Suprapubic skin (tissue), 4 donors: ENCODE measurements around the gene NDUFS5. TPM values are rescaled to one million over a fixed set of nuclear protein-coding genes. Genes with fewer than 3 reads are reported as not detected.

Source experiments
- DNase-seq, 2 donors: peaks; one replicate each; pipeline ENCODE4 v3.0.0-alpha.2; 2019; ENCODE audit warnings: low spot score in 2 of 2
- H3K27ac ChIP-seq: fragments of 200-600 bp; sonication (generic); one replicate; pipeline ENCODE4 v1.5.1; 2019
- H3K27me3 ChIP-seq: fragments of 200-600 bp; sonication (generic); one replicate; pipeline ENCODE4 v1.5.1; 2019
- H3K36me3 ChIP-seq: fragments of 200-600 bp; sonication (generic); one replicate; pipeline ENCODE4 v1.5.1; 2019
- H3K4me1 ChIP-seq: fragments of 200-600 bp; sonication (generic); one replicate; pipeline ENCODE4 v1.5.1; 2019
- H3K4me3 ChIP-seq: fragments of 200-600 bp; sonication (generic); one replicate; pipeline ENCODE4 v1.5.1; 2019; ENCODE audit warnings: mild to moderate bottlenecking
- H3K9me3 ChIP-seq: fragments of 200-600 bp; sonication (generic); one replicate; pipeline ENCODE4 v1.5.1; 2019
- EP300 ChIP-seq: sonication (generic); formaldehyde crosslinking; IDR thresholded peaks from one replicate; pipeline ENCODE4 v1.6.1; 2017; ENCODE audit warnings: antibody characterized with exemption
- POLR2A ChIP-seq, 2 donors: fragments of 450-650 bp; IDR thresholded peaks; one replicate each; pipeline ENCODE4 v1.6.1; 2017; ENCODE audit warnings: antibody characterized with exemption in 2 of 2, mild to moderate bottlenecking in 2 of 2, moderate library complexity in 2 of 2
- POLR2AphosphoS5 ChIP-seq, 3 donors: sonication (generic); formaldehyde crosslinking; IDR thresholded peaks; one replicate each; pipeline ENCODE4 v1.6.1; 2017; ENCODE audit warnings: antibody characterized with exemption in 3 of 3
- WGBS: methylation state at CpG from one replicate; pipeline ENCODE4 v1.1.5; 2018; 5-methylcytosine and 5-hydroxymethylcytosine counted together
- total RNA-seq, 4 donors: library from RNA; depleted of rRNA; stranded (reverse); fragments of >200 nt; gene quantifications; one replicate each; pipeline ENCODE4 v1.1.0, GENCODE V29; 2016
- TF ChIP-seq, protein P1 (sequence below), 2 donors: fragments of 200-600 bp in 1 of 2; fragments of 450-650 bp in 1 of 2; sonication (generic) in 1 of 2; IDR thresholded peaks; one replicate each; pipeline ENCODE4 v1.5.1; 2016 to 2019; ENCODE audit warnings: antibody characterized with exemption in 2 of 2, mild to moderate bottlenecking in 1 of 2, moderate library complexity in 1 of 2

Gene NDUFS5
- total RNA-seq, 4 donors from 2014 or later = 314 to 371 (median 352) TPM

DNA sequence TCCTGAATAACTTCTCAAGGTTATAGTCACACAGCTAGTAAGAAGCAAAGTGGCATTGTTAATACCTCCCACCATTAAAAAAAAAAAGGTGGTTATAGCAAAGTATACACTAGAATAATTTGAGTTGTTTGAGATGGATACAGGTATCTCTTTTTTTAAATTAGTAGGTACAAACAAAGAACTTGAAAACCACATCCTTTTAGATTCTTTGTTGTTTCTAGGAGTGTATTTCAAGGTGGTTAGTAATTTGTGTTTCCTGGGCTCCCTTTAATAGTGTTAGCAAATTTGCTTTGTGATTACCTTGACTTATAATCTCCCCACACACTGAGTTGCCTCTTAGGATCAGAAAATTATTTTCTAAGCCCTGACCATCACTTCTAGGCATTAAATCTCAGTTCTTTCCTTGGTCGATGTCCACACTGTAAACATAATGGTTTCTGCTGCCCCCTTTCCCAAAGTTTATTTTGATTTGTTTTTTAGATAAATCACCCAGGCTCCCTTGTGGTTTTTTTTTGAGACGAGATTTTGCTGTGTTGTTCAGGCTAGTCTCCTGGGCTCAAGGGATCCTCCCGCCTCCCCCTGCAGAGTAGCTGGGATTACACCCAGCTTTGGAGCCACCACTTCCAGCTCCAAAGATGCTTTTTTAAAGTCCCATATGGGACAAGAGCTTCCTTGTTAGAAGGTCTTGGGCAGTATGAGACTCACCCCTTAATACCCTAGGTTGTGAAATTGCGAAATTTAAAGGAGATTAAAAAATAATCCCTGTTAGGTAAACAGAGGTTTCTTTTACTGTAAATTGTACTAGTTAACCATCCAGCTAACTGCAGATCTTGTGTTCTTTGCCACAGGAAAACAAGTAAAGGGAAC lies 28.9 kb upstream of the NDUFS5 start:
- 68% methylated on average over 4 of the region's 4 CpGs for WGBS
- DNase-seq = no peak
- H3K36me3 ChIP-seq = peaks cover 26% of the 10 kb centered on the region
- H3K4me3 ChIP-seq = no peak overlapping the region
- H3K4me1 ChIP-seq = peaks cover 47% of the 10 kb centered on the region
- TF ChIP-seq POLR2A (IDR thresholded peaks at IDR 0.05) (no peak), EP300 (no peak), POLR2AphosphoS5 (IDR thresholded peaks at IDR 0.05) (no peak)
- TF ChIP-seq, protein P1, sequence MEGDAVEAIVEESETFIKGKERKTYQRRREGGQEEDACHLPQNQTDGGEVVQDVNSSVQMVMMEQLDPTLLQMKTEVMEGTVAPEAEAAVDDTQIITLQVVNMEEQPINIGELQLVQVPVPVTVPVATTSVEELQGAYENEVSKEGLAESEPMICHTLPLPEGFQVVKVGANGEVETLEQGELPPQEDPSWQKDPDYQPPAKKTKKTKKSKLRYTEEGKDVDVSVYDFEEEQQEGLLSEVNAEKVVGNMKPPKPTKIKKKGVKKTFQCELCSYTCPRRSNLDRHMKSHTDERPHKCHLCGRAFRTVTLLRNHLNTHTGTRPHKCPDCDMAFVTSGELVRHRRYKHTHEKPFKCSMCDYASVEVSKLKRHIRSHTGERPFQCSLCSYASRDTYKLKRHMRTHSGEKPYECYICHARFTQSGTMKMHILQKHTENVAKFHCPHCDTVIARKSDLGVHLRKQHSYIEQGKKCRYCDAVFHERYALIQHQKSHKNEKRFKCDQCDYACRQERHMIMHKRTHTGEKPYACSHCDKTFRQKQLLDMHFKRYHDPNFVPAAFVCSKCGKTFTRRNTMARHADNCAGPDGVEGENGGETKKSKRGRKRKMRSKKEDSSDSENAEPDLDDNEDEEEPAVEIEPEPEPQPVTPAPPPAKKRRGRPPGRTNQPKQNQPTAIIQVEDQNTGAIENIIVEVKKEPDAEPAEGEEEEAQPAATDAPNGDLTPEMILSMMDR (IDR thresholded peaks at IDR 0.05) = no peak
- H3K27me3 ChIP-seq = no peaks in the 10 kb centered on the region
- H3K9me3 ChIP-seq = no peaks in the 10 kb centered on the region
- H3K27ac ChIP-seq = peak overlapping the region; percentile 42

DNA sequence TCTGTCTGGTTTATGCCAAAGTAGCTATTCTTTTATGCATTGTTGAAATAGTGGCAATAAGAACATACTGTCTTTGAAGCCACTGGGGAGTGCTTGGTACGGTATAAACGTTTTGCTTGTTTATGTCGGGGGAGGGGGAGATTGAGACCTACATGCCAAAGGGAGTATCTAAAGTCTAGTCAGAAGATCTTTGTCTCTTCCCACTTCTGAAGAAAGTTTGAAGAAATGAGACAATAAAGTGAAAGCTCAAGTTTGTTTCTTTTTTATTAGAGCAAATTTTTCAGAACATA lies 28.3 kb upstream of the NDUFS5 start:
- no peak for DNase-seq
- TF ChIP-seq POLR2AphosphoS5 (IDR thresholded peaks at IDR 0.05) = no peak
- no peak for TF ChIP-seq POLR2A (IDR thresholded peaks at IDR 0.05)
- WGBS = 27% methylated on average over 3 of the region's 3 CpGs
- Histone ChIP-seq H3K4me3 (no peak overlapping the region), H3K9me3 (no peaks in the 10 kb centered on the region), H3K27me3 (no peaks in the 10 kb centered on the region), H3K27ac (peak overlapping the region; percentile 36), H3K4me1 (peaks cover 43% of the 10 kb centered on the region), H3K36me3 (peaks cover 32% of the 10 kb centered on the region)

DNA sequence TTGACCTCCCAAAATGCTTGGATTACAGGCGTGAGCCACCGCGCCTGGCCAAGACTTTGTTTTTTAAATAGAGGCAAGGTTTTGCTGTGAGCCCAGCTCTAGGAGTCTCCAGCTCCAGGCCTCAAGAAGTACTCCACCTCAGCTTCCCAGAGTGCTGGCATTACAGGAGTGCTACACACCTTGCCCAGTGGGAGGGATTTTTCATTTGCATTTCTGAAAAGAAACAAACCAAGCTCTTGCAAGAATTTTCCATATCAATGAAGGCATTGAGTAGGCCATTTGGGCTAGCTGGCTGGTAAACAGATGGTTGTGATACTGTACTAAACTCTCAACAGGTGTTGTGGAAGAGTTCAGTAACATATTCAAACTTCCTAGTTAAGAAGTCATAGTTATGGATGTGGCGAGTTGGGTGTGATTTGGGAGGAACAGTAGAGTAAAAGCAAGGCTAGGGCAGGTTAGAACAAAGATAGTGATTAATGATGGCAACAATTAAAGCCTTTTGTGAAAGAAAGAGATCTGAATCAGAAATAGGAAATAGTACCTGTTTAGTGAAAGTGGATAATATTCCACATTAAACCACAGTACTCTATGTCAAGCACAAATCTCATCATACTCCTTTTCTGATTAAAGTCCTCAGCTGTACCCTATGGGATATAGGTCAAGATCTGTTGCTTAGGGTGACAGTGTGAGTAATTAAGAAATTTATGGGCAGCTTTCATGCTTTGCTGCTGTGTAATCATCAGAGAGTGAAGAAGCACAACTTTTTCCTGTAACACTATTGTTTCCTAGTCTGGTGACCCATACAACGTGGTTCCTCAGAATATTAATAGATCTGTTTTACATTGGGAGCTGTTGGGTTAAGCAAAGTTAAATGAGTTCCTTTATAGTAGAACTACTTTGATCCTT lies 24.4 kb upstream of the NDUFS5 start:
- Histone ChIP-seq H3K27ac (no peak overlapping the region), H3K4me3 (no peak overlapping the region), H3K9me3 (no peaks in the 10 kb centered on the region), H3K27me3 (no peaks in the 10 kb centered on the region), H3K36me3 (peaks cover 69% of the 10 kb centered on the region), H3K4me1 (peaks cover 21% of the 10 kb centered on the region)
- 76% methylated on average over 5 of the region's 5 CpGs for WGBS
- TF ChIP-seq POLR2A (IDR thresholded peaks at IDR 0.05) (no peak), EP300 (no peak), POLR2AphosphoS5 (IDR thresholded peaks at IDR 0.05) (no peak)
- TF ChIP-seq, protein P1 (IDR thresholded peaks at IDR 0.05) = no peak
- DNase-seq = no peak

DNA sequence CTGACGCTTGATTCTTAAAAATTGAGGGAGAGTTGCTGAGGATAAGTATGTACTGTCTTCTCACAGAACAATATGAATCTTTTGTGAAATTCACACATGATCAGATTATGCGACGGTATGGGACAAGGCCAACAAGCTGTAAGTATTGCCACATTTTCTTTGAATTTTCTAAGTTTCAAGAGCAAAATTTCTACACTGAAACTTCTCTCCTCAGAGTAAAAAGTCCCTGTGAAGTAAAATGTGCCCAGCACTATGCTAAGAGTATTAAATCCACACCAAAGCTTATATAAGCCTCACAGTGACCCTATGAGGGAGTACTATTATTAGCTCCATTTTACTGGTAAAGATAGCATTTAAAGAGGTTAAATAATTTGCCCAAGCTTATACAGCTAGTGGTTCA lies 22.9 kb upstream of the NDUFS5 start:
- Histone ChIP-seq H3K36me3 (peaks cover 80% of the 10 kb centered on the region), H3K9me3 (no peaks in the 10 kb centered on the region), H3K27me3 (no peaks in the 10 kb centered on the region), H3K4me1 (peaks cover 10% of the 10 kb centered on the region), H3K27ac (no peak overlapping the region), H3K4me3 (no peak overlapping the region)
- no peak for DNase-seq
- TF ChIP-seq, protein P1 (IDR thresholded peaks at IDR 0.05) = no peak
- TF ChIP-seq EP300 (no peak), POLR2AphosphoS5 (IDR thresholded peaks at IDR 0.05) (no peak), POLR2A (IDR thresholded peaks at IDR 0.05) (no peak)
- 73% methylated on average over 3 of the region's 3 CpGs for WGBS

DNA sequence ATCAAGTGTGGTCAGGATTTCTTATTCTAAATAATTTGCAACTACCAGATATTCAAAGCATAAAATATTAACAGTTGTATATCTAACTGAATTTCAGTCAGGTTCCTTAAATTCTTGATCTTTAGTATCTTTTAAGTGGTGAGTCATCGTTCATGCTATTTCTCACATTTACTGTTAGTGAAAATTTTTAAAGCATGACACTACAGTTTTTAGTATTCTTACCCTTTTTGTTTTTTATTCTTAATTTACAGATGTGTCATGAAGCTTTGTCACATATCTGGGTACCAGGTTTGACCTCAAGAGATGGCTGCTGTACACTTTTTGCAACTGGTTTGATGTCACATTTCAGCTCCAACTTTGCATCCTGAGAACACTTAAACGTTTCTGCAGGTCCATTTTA lies 22.4 kb upstream of the NDUFS5 start:
- H3K4me1 ChIP-seq = peaks cover 10% of the 10 kb centered on the region
- TF ChIP-seq, protein P1 (IDR thresholded peaks at IDR 0.05) = no peak
- TF ChIP-seq POLR2A (IDR thresholded peaks at IDR 0.05) (no peak), EP300 (no peak), POLR2AphosphoS5 (IDR thresholded peaks at IDR 0.05) (no peak)
- H3K4me3 ChIP-seq = no peak overlapping the region
- H3K9me3 ChIP-seq = no peaks in the 10 kb centered on the region
- H3K27ac ChIP-seq = no peak overlapping the region
- 59% methylated on average over 2 of the region's 2 CpGs for WGBS
- H3K27me3 ChIP-seq = no peaks in the 10 kb centered on the region
- peaks cover 83% of the 10 kb centered on the region for H3K36me3 ChIP-seq
- no peak for DNase-seq
